Testis (tissue), 3 donors: ENCODE results near the gene DMD. TPM values are rescaled to one million over a fixed set of nuclear protein-coding genes. Genes with fewer than 3 reads are reported as not detected.

Experiments used
- DNase-seq: peaks from one replicate; pipeline ENCODE4 v3.0.0-alpha.2; 2019
- H3K27ac ChIP-seq, 2 donors: fragments of 200-600 bp; sonication (generic); one replicate each; pipeline ENCODE4 v1.5.1; 2019
- H3K27me3 ChIP-seq: fragments of 200-600 bp; sonication (generic); one replicate; pipeline ENCODE4 v1.5.1; 2019
- H3K36me3 ChIP-seq: fragments of 200-600 bp; sonication (generic); one replicate; pipeline ENCODE4 v1.5.1; 2017; ENCODE audit warnings: low read depth; ENCODE audit errors: missing control alignments
- H3K4me1 ChIP-seq: fragments of 200-600 bp; sonication (generic); one replicate; pipeline ENCODE4 v1.5.1; 2019
- H3K4me3 ChIP-seq, 2 donors: fragments of 200-600 bp; sonication (generic); one replicate each; pipeline ENCODE4 v1.5.1; 2017 to 2019
- H3K9me3 ChIP-seq: fragments of 200-600 bp; sonication (generic); one replicate; pipeline ENCODE4 v1.5.1; 2017
- POLR2A ChIP-seq: fragments of 450-650 bp; IDR thresholded peaks from one replicate; pipeline ENCODE4 v1.6.1; 2017; ENCODE audit warnings: antibody characterized with exemption, mild to moderate bottlenecking, moderate library complexity
- WGBS, 2 donors: methylation state at CpG; one replicate each; pipeline ENCODE4 v1.1.5; 2018; 5-methylcytosine and 5-hydroxymethylcytosine counted together
- intact Hi-C: fragments of 100-400 bp; cut with DNase I; formaldehyde crosslinking; loops from one replicate; pipeline ENCODE4 v1.15.1; 2023; ENCODE audit warnings: low total_unique reads
- polyA plus RNA-seq: library from polyadenylated mRNA; stranded (reverse); fragments of 350-450 nt; fragmentation: Illumina TruSeq; extraction: RNeasy Lipid Tissue Mini Kit (QIAGEN cat#74804); gene quantifications from one replicate; pipeline ENCODE4 v1.2.3, GENCODE V29; 2014; ENCODE audit warnings: low read depth, low replicate concordance; ENCODE audit not compliant: insufficient read depth
- total RNA-seq, 2 donors: library from RNA; depleted of rRNA; stranded (reverse); fragments of >200 nt; gene quantifications; one replicate each; pipeline ENCODE4 v1.2.3, GENCODE V29; 2016
- TF ChIP-seq, protein P1 (sequence below), 3 experiments: fragments of 450-650 bp in 2 of 3; fragments of 200-600 bp in 1 of 3; sonication (generic) in 1 of 3; IDR thresholded peaks; one replicate each; pipeline ENCODE4 v1.5.1; 2016 to 2019; ENCODE audit warnings: antibody characterized with exemption in 3 of 3, mild to moderate bottlenecking in 2 of 3, moderate library complexity in 1 of 3

DMD gene
- total and polyA plus RNA-seq, 3 donors from 2014 or later, result 11.3 to 34.1 (median 24.2) TPM

DNA sequence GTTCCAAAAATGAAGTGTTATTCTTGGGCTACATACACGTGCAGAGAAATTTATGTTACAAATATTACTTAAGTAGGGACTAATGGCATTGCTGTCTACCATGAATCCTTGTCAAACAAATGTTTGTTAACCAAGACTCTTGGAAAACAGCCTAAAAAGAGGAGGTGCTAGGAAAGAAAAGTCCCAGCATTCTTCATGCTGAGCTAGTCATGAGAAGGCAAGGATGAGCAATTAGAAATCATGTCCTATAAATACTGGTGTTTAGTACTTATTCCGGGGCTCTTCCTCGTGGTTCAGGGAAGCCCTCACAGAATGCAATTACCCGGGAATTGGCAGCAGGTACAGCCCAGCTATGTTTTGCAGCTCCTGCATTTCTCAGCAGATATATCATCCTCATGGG lies 1761.4 kb downstream of the DMD start:
- H3K4me1 ChIP-seq, result no peaks in the 10 kb centered on the region
- no peak for DNase-seq
- WGBS, 2 donors, result 56 to 73% methylated on average over 4 of the region's 4 CpGs
- no peaks in the 10 kb centered on the region for H3K36me3 ChIP-seq
- H3K27ac ChIP-seq, result no peak overlapping the region
- no peak overlapping the region for H3K4me3 ChIP-seq
- intact Hi-C loops, result no loop called here
- TF ChIP-seq, protein P1, sequence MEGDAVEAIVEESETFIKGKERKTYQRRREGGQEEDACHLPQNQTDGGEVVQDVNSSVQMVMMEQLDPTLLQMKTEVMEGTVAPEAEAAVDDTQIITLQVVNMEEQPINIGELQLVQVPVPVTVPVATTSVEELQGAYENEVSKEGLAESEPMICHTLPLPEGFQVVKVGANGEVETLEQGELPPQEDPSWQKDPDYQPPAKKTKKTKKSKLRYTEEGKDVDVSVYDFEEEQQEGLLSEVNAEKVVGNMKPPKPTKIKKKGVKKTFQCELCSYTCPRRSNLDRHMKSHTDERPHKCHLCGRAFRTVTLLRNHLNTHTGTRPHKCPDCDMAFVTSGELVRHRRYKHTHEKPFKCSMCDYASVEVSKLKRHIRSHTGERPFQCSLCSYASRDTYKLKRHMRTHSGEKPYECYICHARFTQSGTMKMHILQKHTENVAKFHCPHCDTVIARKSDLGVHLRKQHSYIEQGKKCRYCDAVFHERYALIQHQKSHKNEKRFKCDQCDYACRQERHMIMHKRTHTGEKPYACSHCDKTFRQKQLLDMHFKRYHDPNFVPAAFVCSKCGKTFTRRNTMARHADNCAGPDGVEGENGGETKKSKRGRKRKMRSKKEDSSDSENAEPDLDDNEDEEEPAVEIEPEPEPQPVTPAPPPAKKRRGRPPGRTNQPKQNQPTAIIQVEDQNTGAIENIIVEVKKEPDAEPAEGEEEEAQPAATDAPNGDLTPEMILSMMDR (IDR thresholded peaks at IDR 0.05), result no peak
- no peak for TF ChIP-seq POLR2A
- no peaks in the 10 kb centered on the region for H3K9me3 ChIP-seq
- no peaks in the 10 kb centered on the region for H3K27me3 ChIP-seq

DNA sequence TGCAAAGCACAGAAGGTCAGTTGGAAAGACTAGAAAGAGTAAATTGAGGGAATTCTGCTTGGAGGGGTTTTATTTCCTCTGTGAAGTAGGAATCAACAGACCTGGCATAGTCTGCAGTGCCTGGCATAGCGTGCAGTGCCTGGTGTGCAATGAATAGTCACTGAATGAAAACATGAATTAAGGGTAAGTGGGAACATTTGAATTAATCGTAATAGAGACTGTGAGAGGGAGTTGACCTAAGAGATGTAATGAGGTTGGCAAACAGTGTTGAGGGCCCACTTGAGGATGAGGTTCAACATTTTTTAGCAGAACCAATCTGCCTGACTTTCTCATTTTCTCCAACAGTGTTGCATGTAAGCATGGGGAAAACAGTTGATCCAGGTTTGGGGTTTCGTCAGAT lies 1762.3 kb downstream of the DMD start:
- intact Hi-C loops, result no loop called here
- DNase-seq, result no peak
- H3K27ac ChIP-seq, result no peak overlapping the region
- no peak for TF ChIP-seq POLR2A
- TF ChIP-seq, protein P1 (IDR thresholded peaks at IDR 0.05), result no peak
- 80 to 85% methylated on average over 3 of the region's 3 CpGs for WGBS, 2 donors
- no peaks in the 10 kb centered on the region for H3K4me1 ChIP-seq
- H3K9me3 ChIP-seq, result no peaks in the 10 kb centered on the region
- H3K27me3 ChIP-seq, result no peaks in the 10 kb centered on the region
- no peaks in the 10 kb centered on the region for H3K36me3 ChIP-seq
- H3K4me3 ChIP-seq, result no peak overlapping the region

DNA sequence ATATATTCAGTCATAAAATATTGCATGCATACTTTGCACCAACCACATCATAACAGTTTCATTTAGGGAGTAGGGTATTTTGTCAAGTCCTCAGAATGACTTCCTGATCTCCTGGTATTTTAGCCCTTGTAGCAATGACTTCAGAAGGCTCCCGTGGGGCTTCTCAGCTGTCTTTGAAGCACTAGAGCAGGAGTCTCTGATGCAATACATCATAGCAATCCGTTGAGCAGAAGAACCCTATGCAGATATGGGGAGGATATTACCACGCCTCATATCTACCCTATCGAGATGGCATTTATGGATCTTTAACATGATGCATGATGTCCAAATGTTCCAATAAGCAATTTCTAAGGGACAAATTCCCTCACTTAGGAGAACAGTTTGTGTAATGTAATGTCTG lies 1765.8 kb downstream of the DMD start:
- H3K36me3 ChIP-seq, result no peaks in the 10 kb centered on the region
- no peak overlapping the region for H3K4me3 ChIP-seq
- no peaks in the 10 kb centered on the region for H3K9me3 ChIP-seq
- intact Hi-C loops, result no loop called here
- H3K4me1 ChIP-seq, result no peaks in the 10 kb centered on the region
- TF ChIP-seq, protein P1 (IDR thresholded peaks at IDR 0.05), result no peak
- TF ChIP-seq POLR2A, result no peak
- no peak overlapping the region for H3K27ac ChIP-seq
- no peaks in the 10 kb centered on the region for H3K27me3 ChIP-seq
- no peak for DNase-seq
- WGBS, 2 donors, result 67% methylated on average over 4 of the region's 4 CpGs

DNA sequence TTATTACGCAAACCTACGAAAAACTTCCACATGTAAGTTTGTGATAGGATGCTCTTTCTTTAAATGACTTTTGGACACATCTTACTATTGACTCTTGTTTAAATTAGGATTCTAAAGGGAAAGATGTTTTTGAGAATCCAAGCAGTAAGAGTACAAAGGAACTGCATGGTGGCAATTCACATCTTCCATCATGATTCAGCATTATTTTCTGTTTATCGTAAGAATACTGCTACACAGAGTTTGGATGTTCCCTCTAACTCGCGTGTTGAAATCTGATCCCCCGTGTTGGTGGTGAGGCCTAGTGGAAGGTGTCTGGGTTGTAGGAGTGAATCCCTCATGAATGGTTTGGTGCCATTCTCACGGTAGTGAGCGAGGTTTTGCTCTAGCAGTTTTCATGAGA lies 1767.7 kb downstream of the DMD start:
- no peaks in the 10 kb centered on the region for H3K27me3 ChIP-seq
- H3K9me3 ChIP-seq, result no peaks in the 10 kb centered on the region
- no peak overlapping the region for H3K4me3 ChIP-seq
- H3K4me1 ChIP-seq, result no peaks in the 10 kb centered on the region
- 88 to 91% methylated on average over 8 of the region's 8 CpGs for WGBS, 2 donors
- no peak overlapping the region for H3K27ac ChIP-seq
- TF ChIP-seq POLR2A, result no peak
- TF ChIP-seq, protein P1 (IDR thresholded peaks at IDR 0.05), result no peak
- intact Hi-C loops, result no loop called here
- DNase-seq, result no peak
- H3K36me3 ChIP-seq, result no peaks in the 10 kb centered on the region

DNA sequence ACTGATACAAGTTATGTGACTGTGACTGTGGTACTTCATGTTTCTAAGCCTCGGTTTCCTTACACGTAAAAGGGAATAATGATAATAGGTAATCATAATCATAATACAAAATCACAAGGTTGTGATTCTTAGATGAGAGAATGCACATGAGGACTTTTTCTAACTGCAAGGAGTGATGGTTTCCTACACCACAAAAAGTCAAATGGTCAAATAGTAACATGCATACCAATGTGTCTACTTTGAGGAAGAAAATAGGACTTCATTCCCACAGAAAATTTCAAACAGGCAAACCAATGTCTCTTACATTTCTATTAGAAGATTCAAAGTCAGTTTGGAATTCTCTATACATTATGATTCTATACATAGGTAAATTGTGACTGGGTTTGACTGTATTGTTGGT lies 1770.8 kb downstream of the DMD start:
- intact Hi-C loops, result no loop called here
- 90 to 95% methylated on average over 2 of the region's 2 CpGs for WGBS, 2 donors
- H3K4me3 ChIP-seq, result no peak overlapping the region

More for the DNA sequence above, 1770.8 kb downstream of the DMD start:
- no peaks in the 10 kb centered on the region for H3K4me1 ChIP-seq
- no peaks in the 10 kb centered on the region for H3K36me3 ChIP-seq
- H3K27ac ChIP-seq, result no peak overlapping the region
- TF ChIP-seq, protein P1 (IDR thresholded peaks at IDR 0.05), result no peak
- no peak for TF ChIP-seq POLR2A
- no peaks in the 10 kb centered on the region for H3K9me3 ChIP-seq
- H3K27me3 ChIP-seq, result no peaks in the 10 kb centered on the region
- DNase-seq, result no peak
